Measurements from ENCODE around the gene DDO.

- TF ChIP-seq CTCF (IDR thresholded peaks at IDR 0.05) (no peak), ZFX (IDR thresholded peaks at IDR 0.05; ENCODE audit: borderline replicate concordance) (no peak)
Observed at GRCh38 chr6:110448846-110449540, 33.6 kb upstream of the DDO start.
